VCaP (cell line): Measurements from ENCODE around the gene LPP.

Source experiments
- H3K27ac ChIP-seq: fragments of 450-650 bp; 2 replicates; pipeline ENCODE4 v1.5.1; 2017
- CTCF ChIP-seq: fragments of 450-650 bp; conservative IDR thresholded peaks from 2 replicates; pipeline ENCODE4 v1.5.1; 2017; ENCODE audit warnings: mild to moderate bottlenecking, moderate library complexity

The LPP gene

DNA sequence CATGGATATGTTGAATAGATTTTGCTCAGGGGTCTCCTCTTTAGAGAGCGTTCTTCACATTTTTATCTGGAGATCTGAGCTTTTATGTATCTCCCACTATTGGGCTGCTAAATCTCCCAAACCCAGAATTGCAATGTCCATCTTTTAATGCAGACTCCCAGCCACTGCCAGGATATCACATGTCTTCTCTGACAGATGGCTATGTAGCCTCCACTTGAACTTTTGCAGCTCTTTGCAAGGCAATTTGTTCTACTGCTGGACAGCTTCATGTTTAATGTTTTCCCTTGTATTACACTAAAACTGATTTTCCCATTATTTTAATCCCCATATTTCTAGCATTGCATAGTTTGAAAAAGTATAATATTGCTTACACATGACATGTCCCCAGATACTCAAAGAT is 177.2 kb downstream of the LPP start:
- TF ChIP-seq CTCF = no peak
- no peak overlapping the region for H3K27ac ChIP-seq

DNA sequence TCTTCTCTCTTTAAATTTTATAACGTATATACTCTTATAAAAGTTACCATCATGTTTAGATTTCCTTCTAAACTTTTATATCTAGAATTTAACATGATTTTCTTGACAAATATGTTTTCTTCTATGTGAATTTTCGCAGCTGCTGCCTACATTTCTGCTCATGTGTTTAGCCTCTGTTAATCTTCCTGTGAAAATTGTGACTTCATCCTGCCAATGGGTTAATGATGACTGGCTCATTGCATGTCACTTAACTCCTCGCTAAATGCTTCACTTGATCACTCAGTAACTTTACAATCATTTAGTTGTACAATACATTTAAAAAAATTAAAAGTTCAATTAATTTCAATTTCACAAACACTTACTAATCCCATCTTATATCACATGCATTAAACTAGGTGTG is 178.1 kb downstream of the LPP start:
- no peak for TF ChIP-seq CTCF
- H3K27ac ChIP-seq = no peak overlapping the region

DNA sequence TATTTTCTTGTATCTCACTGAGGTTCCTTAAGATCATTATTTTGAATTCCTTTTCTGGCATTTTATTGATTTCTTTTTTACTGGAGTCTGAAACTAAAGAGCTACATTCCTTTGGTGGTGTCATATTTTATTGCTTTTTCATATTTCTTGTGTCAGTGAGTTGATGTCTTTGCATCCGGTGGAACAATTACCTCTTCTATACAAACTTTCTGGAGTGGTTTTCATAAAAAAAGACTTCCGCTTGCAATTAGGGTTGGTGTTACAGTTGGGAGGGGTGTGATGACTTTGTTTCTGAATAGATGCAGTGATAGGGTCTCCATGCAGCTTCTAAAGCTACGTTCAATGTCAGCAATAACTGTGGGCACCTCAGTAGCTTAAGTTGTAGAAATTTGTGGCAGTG is 181.7 kb downstream of the LPP start:
- no peak for TF ChIP-seq CTCF
- H3K27ac ChIP-seq = no peak overlapping the region

DNA sequence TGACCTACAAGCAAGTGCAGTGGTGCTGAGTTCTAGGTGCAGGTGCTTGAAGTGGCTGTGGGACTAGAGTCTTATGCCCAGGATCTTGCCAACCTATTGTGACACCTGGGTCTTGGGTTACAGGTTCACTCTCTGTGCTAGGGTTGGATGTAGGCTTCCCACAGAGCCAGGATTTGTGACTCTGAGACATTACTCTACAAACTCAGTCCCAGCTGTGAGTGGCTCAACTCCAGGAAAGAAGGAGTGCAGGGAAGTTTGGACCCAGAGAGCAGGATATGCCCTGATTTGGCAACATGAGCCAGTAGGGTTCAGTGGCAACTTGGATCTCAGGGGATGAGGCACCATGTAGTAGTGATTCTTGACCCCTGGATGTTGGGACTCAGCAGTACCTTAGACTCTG is 182.2 kb downstream of the LPP start:
- H3K27ac ChIP-seq = no peak overlapping the region
- TF ChIP-seq CTCF = no peak

DNA sequence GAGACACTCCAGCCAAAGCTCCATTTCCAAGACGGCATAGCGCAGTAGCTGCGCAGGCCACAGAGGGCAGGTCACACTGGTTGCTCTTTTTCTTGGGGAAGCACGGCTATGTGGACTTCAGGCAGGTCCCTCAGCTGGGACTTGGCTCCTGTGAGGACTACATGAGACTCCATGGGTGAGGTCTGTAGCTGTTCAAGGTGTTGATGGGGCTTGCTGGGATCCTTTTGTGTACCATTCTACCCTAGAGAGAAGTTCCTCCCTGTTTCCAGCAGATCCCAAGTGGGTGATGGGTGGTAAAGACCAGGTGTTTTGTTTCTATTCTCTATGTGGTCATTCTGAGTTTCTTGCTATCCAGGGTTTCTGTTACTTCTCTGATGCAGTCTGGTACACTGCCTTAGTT is 183.3 kb downstream of the LPP start:
- no peak for TF ChIP-seq CTCF
- no peak overlapping the region for H3K27ac ChIP-seq

DNA sequence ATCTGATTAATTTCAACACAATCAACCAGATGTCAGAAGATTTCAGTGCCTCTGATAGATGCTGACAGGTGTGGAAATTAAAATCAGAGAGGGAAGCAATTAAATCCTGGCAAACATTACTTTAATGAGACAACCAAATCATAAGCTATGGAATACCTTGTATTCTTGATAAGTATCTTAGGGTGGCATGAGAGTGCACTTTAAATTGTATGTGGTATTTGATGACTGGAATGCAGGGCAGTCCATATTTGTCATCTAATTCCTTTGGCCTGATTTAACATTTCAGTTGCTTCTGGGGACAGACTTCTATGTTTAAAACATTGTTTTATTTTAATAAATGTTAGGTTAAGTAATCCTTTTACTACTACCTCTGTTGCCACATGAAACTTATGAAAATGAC is 184.1 kb downstream of the LPP start:
- TF ChIP-seq CTCF = no peak
- H3K27ac ChIP-seq = no peak overlapping the region

DNA sequence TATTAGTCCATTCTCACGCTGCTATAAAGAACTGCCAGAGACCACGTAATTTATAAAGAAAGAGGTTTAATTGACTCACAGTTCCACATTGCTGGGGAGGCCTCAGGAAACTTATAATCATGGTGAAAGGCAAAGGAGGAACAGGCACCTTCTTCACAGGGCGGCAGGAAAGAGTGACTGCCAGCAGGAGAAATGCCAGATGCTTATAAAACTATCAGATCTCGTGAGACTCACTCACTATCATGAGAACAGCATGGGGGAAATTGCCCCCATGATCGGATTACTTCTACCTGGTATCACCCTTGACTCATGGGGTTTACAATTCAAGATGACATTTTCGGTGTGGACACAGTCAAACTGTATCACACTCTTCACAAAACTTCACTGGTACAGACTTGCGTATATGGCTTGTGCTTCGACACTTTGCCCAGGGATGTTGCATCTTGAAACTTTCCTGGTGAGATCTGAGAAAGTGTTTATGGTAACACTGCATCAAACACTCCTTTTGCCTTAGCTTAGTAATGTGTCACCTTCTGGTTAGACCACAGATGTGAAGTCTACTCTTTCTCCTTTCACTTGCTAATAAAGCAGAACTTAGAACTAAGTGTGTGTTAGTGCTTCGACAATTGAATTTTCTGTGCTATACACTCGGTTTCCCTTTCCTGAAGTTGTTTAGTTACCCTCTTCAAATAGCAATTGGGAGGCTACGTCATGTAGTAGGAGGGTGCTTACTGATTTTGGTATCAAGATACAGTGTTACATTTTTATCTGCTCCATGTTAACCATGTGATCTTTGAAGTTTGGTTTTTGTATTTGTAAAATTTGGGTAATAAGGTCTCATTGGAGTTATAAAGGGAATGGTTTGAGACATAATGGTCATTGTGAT is 185.7 kb downstream of the LPP start:
- no peak for TF ChIP-seq CTCF
- H3K27ac ChIP-seq = no peak overlapping the region
